OCI-LY3 (cell line): ENCODE results near the gene FLRT2.

ENCODE experiments used
- EZH2phosphoT487 ChIP-seq: fragments of 200-600 bp; shearing (Covaris generic); IDR thresholded peaks from 2 replicates; pipeline ENCODE4 v1.6.1; 2018; ENCODE audit warnings: antibody characterized with exemption, mixed run types, low read depth
- TF ChIP-seq, protein P1 (sequence below): fragments of 200-600, 300-600 bp; sonication (generic); IDR thresholded peaks from 2 replicates; pipeline ENCODE4 v1.5.1; 2014; ENCODE audit warnings: antibody characterized with exemption, low read length, low read depth

DNA sequence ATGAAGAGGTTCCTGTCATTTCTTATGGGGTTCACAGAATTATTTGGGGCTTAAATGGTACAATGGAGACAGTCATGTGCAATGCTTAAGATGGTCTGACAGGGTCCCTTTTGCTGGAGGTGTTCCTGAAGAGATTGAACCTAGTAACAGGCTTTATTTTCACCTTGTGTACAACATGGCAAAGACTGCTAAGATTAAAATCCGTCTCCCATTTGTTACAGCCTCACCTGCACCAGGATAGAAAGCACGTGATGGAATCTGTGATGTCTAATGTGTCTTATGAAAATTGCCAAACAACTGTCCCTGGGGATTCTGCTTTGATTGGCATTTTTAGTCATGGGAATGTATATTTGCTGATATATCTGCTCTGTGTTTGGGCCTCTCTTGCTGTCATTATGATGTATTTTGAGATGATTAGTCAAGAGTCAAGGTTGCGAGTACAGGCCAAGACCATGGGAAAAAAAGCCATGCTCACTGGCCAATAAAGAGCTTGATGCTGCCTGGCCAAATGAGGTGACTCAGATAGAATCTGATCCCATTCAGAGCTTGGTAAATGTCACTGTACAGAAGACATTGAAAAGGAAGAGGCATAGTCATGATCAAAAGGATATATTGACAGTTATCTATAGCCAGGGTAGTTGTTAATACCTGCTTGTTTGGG, 96.1 kb downstream of the FLRT2 start:
- TF ChIP-seq, protein P1, sequence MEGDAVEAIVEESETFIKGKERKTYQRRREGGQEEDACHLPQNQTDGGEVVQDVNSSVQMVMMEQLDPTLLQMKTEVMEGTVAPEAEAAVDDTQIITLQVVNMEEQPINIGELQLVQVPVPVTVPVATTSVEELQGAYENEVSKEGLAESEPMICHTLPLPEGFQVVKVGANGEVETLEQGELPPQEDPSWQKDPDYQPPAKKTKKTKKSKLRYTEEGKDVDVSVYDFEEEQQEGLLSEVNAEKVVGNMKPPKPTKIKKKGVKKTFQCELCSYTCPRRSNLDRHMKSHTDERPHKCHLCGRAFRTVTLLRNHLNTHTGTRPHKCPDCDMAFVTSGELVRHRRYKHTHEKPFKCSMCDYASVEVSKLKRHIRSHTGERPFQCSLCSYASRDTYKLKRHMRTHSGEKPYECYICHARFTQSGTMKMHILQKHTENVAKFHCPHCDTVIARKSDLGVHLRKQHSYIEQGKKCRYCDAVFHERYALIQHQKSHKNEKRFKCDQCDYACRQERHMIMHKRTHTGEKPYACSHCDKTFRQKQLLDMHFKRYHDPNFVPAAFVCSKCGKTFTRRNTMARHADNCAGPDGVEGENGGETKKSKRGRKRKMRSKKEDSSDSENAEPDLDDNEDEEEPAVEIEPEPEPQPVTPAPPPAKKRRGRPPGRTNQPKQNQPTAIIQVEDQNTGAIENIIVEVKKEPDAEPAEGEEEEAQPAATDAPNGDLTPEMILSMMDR: no peak
- no peak for TF ChIP-seq EZH2phosphoT487
